GM12878 (cell line): ENCODE data around the gene SHISA6. TPM values are rescaled to one million over a fixed set of nuclear protein-coding genes. Genes with fewer than 3 reads are reported as not detected.

Experiments used
- CREM ChIP-seq: IDR thresholded peaks from 2 replicates; pipeline ENCODE4 v1.6.1; 2014; ENCODE audit warnings: antibody characterized with exemption, low read depth
- DPF2 ChIP-seq: fragments of 450-650 bp; IDR thresholded peaks from 2 replicates; pipeline ENCODE4 v1.6.1; 2017; ENCODE audit warnings: mild to moderate bottlenecking
- ETV6 ChIP-seq, 2 experiments: fragments of 450-650 bp in 1 of 2; IDR thresholded peaks in 1 of 2; conservative IDR thresholded peaks in 1 of 2; 2 replicates each; pipeline ENCODE4 v1.6.1; 2014; ENCODE audit warnings: antibody characterized with exemption in 1 of 2, borderline replicate concordance in 1 of 2, low read depth in 1 of 2, mild to moderate bottlenecking in 1 of 2, moderate library complexity in 1 of 2
- IRF5 ChIP-seq: fragments of 450-650 bp; IDR thresholded peaks from 2 replicates; pipeline ENCODE4 v1.6.1; 2017; ENCODE audit warnings: borderline replicate concordance
- PBX3 ChIP-seq: IDR thresholded peaks from 2 replicates; pipeline ENCODE4 v1.6.1; 2011; ENCODE audit warnings: mild to moderate bottlenecking, low read depth, low read length, moderate library complexity; ENCODE audit not compliant: insufficient replicate concordance
- ZNF592 ChIP-seq: fragments of 450-650 bp; IDR thresholded peaks from 2 replicates; pipeline ENCODE4 v1.6.1; 2017; ENCODE audit warnings: mild to moderate bottlenecking, moderate library complexity
- polyA plus RNA-seq, 11 experiments: library from polyadenylated mRNA; depleted of rRNA in 4 of 11; unstranded in 6 of 11; stranded (reverse) in 5 of 11; fragments of >200 nt; fragmentation: Nextera tagmentation in 4 of 11; fragmentation: Illumina TruSeq in 1 of 11; extraction: Ambion mirVana in 4 of 11; extraction: Trizol in 1 of 11; gene quantifications; 1 replicate in 1 of 11; 2 replicates in 10 of 11; pipeline versions ENCODE4 v1.2.1 to v1.2.3, GENCODE V29; 2011 to 2016; ENCODE audit warnings: inconsistent platforms in 2 of 11, missing spikeins in 2 of 11, low read depth in 1 of 11
- total RNA-seq, 4 experiments: library from RNA; depleted of rRNA in 3 of 4; stranded (reverse); fragments of >200 nt in 3 of 4; fragmentation: Illumina TruSeq in 1 of 4; extraction: Trizol in 1 of 4; gene quantifications; 2 replicates each; pipeline versions ENCODE4 v1.2.1 to v1.2.3, GENCODE V29; 2013 to 2021

Gene SHISA6
- total and polyA plus RNA-seq, 10 of the 15 experiments (the other 5 are each of a cell fraction or from before 2014, with no cell fraction given): not detected

- TF ChIP-seq ZNF592 (no peak), DPF2 (no peak), CREM (no peak), IRF5 (no peak), PBX3 (no peak), ETV6 (conservative IDR thresholded peaks at IDR 0.05 in 1 of 2, IDR thresholded peaks at IDR 0.05 in 1 of 2; ENCODE audit: borderline replicate concordance in 1 of 2, low read depth in 1 of 2) (no peak)
Measured at GRCh38 chr17:11559601-11560000, 318.6 kb downstream of the SHISA6 start (continued).
